ENCODE results near the gene LSP1. TPM values are rescaled to one million over a fixed set of nuclear protein-coding genes. Genes with fewer than 3 reads are reported as not detected.

Gene LSP1
- total and polyA plus RNA-seq, 2 of the 13 experiments (the other 11 are each of a cell fraction or from before 2014, with no cell fraction given): 0.59 to 1.00 TPM

GRCh38 chr11:1826552-1827094, 26.3 kb upstream of the LSP1 start (continued):
- no peak for TF ChIP-seq ZBTB34 (CRISPR knock-in tag; IDR thresholded peaks at IDR 0.05)
- no peak for TF ChIP-seq KLF16 (CRISPR knock-in tag; IDR thresholded peaks at IDR 0.05)
- TF ChIP-seq ZNF275 (CRISPR knock-in tag; IDR thresholded peaks at IDR 0.05; ENCODE audit: borderline replicate concordance): no peak
- no peak for TF ChIP-seq BATF2 (CRISPR knock-in tag; IDR thresholded peaks at IDR 0.05)
- TF ChIP-seq ZNF597 (CRISPR knock-in tag; IDR thresholded peaks at IDR 0.05): no peak
- no peak for TF ChIP-seq TOE1 (CRISPR knock-in tag; IDR thresholded peaks at IDR 0.05)
- TF ChIP-seq RBFOX2 (IDR thresholded peaks at IDR 0.05; ENCODE audit: low read depth, low read length): peak; percentile 38; the same call in 1 of the 2 replicates
- TF ChIP-seq ZNF564 (CRISPR knock-in tag; IDR thresholded peaks at IDR 0.05): 0 out of 2 replicates have a peak, but pooled peaks have one; percentile 29
- 0 out of 2 replicates have a peak, but pooled peaks have one; percentile 8 for TF ChIP-seq MXD4 (CRISPR knock-in tag; IDR thresholded peaks at IDR 0.05)
- TF ChIP-seq ZNF619 (CRISPR knock-in tag; IDR thresholded peaks at IDR 0.05): no peak
- TF ChIP-seq ZNF281 (CRISPR knock-in tag; IDR thresholded peaks at IDR 0.05; ENCODE audit: borderline replicate concordance): no peak
- no peak for TF ChIP-seq HDAC2 (CRISPR knock-in tag; IDR thresholded peaks at IDR 0.05)
- TF ChIP-seq SMARCC2 (IDR thresholded peaks at IDR 0.05): no peak
- no peak for TF ChIP-seq ZNF704 (CRISPR knock-in tag; IDR thresholded peaks at IDR 0.05; ENCODE audit: borderline replicate concordance)
- TF ChIP-seq ZHX1 (CRISPR knock-in tag; IDR thresholded peaks at IDR 0.05; ENCODE audit: low read depth): 0 out of 2 replicates have a peak, but pooled peaks have one; percentile 13
- TF ChIP-seq ZNF879 (CRISPR knock-in tag; IDR thresholded peaks at IDR 0.05): no peak
- TF ChIP-seq NR2F2 (IDR thresholded peaks at IDR 0.05; ENCODE audit: borderline replicate concordance, low read depth): no peak

All from HepG2 (cell line).